ENCODE measurements around the gene SDK2. TPM values are rescaled to one million over a fixed set of nuclear protein-coding genes. Genes with fewer than 3 reads are reported as not detected.

Gene SDK2
- total and polyA plus RNA-seq, 9 of the 15 experiments (the other 6 are each of a cell fraction or from before 2014, with no cell fraction given) = 0.04 TPM; not detected in 8

DNA sequence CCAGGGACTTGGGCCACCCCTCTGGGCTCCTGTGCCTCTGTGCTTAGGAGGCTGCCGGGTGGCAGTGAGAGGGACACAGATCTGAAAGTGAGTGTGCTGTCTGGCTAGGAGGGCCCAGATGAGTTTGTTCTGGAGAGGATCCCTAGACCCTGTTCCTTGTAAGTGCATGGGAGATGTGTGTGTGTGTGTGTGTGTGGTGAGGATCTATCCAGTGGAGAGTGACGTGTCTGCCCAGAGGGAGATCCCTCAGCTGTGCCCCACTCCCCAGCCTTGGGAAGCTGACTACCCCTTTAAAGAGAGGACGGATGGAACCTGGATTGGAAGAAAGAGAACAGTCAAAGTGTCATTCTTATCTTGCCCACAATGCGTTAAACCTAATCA, 306.9 kb downstream of the SDK2 start (continued):
- TF ChIP-seq, protein P1, sequence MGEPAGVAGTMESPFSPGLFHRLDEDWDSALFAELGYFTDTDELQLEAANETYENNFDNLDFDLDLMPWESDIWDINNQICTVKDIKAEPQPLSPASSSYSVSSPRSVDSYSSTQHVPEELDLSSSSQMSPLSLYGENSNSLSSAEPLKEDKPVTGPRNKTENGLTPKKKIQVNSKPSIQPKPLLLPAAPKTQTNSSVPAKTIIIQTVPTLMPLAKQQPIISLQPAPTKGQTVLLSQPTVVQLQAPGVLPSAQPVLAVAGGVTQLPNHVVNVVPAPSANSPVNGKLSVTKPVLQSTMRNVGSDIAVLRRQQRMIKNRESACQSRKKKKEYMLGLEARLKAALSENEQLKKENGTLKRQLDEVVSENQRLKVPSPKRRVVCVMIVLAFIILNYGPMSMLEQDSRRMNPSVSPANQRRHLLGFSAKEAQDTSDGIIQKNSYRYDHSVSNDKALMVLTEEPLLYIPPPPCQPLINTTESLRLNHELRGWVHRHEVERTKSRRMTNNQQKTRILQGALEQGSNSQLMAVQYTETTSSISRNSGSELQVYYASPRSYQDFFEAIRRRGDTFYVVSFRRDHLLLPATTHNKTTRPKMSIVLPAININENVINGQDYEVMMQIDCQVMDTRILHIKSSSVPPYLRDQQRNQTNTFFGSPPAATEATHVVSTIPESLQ (CRISPR knock-in tag; IDR thresholded peaks at IDR 0.05) = no peak
- TF ChIP-seq RBM25 (IDR thresholded peaks at IDR 0.05; ENCODE audit: low read depth, low read length, severe bottlenecking) (no peak), ZNF830 (CRISPR knock-in tag; IDR thresholded peaks at IDR 0.05) (no peak), RB1 (IDR thresholded peaks at IDR 0.05; ENCODE audit: low read depth) (no peak), CTBP1 (IDR thresholded peaks at IDR 0.05; ENCODE audit: borderline replicate concordance) (no peak), ZNF316 (IDR thresholded peaks at IDR 0.05) (no peak), ZNF274 (IDR thresholded peaks at IDR 0.05; ENCODE audit: borderline replicate concordance, low read depth, low read length) (no peak)

DNA sequence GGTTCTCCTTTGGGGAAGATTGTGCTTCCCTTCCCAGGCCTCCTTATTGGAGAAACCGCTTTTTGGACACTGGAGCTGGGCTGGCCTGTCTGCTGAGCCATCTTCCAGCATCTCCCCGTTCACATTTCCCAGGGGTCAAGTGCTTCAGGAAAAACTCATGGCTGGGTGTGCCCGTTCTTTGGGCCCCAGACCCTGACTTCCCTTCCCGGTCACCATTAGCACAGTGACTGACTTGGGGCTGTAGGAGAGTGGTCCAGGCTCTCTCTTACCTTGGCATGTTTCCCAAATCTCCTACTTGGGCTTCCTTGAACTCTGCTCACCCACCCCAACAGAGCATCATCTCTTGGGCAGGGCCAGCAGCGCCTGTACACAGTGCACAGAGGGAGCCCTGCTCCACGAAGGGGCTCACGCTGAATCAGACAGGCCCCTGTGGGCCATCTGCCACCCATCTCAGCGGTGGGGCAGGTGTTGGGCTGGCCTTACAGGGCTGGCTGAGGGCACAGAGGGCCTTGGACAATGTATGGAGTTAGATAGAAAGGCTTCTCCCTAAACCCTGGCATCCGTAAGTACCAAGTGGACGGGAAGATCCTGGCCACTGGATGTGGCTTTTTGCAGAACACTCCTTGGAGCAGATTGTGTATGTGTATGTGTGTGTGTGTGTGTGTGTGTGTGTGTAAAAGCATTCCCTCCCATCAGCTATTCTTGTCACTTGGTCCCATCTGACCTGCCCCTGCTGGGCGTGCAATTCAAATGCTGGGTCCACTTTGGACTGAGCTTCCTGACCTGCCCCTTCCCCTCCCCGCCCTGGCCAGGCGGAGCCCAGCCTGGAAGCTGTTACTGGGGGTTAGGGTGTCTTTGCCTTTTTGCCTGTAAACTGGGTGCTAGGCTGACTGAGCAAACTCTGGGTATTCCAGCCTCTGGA, 307.6 kb downstream of the SDK2 start:
- Histone ChIP-seq H4K20me1 (replicated peaks; ENCODE audit: control insufficient read depth, insufficient read depth, low read length) (no peaks in the 10 kb centered on the region), H3K9ac (ENCODE audit: insufficient read depth in 1 of 2, low read depth in 2 of 2, low read length in 2 of 2) (no peak overlapping the region), H2AFZ (ENCODE audit: low read depth, low read length) (no peak overlapping the region), H3K4me1 (replicated peaks in 1 of 2; ENCODE audit: control insufficient read depth in 2 of 2, insufficient read depth in 2 of 2, low read length in 2 of 2) (peaks cover 0 to 4% of the 10 kb centered on the region in 2 experiments; a peak in 2 of 5 replicates), H3K9me3 (replicated peaks; ENCODE audit: control insufficient read depth, insufficient read depth, low read depth, low read length) (no peaks in the 10 kb centered on the region), H3K9me1 (ENCODE audit: control insufficient read depth, insufficient read depth, low read length) (no peaks in the 10 kb centered on the region), H3K4me3 (no peak overlapping the region), H3K79me2 (ENCODE audit: control insufficient read depth, insufficient read depth, low read length) (no peaks in the 10 kb centered on the region), H3K27me3 (ENCODE audit: control insufficient read depth in 2 of 2, insufficient read depth in 2 of 2, low read length in 2 of 2) (peaks cover 0 to 43% of the 10 kb centered on the region in 2 experiments; a peak in 3 of 5 replicates), H3K36me3 (ENCODE audit: control insufficient read depth, insufficient read depth, low read length) (no peaks in the 10 kb centered on the region), H3K4me2 (ENCODE audit: insufficient read depth, low read length) (no peak overlapping the region), H3K27ac (ENCODE audit: extremely low read depth, low read depth, low read length) (no peak overlapping the region)
- in situ Hi-C loops (cut with MboI) (no loop called here), intact Hi-C loops (cut with micrococcal nuclease) (no loop called here)
- POLR2A ChIA-PET = interaction anchor here (0.6 to 0.7 kb wide), 2 partner anchors 134 to 185 kb away, joined by 3 to 4 read pairs; no protein-coding TSS in a partner anchor
- CTCF ChIA-PET (ENCODE audit: low intra/inter-chr PET ratio) = no interaction called here
- FAIRE-seq = no peak
- DNase-seq (ENCODE audit: extremely low read depth in 1 of 4, low spot score in 3 of 4) = no peak
- no TSS peak for BruUV-seq (replicated peaks)
- WGBS (ENCODE audit: insufficient coverage, low coverage, missing lambda C conversion rate) = 3% methylated on average over 13 of the region's 13 CpGs
- no peak; the same call in 2 of the 3 replicates for ATAC-seq
- TF ChIP-seq MECOM (CRISPR knock-in tag; IDR thresholded peaks at IDR 0.05) (no peak), ZNF324 (CRISPR knock-in tag; IDR thresholded peaks at IDR 0.05) (no peak), FOXA3 (CRISPR knock-in tag; conservative IDR thresholded peaks at IDR 0.05 in 1 of 2, IDR thresholded peaks at IDR 0.05 in 1 of 2) (no peak), EWSR1 (IDR thresholded peaks at IDR 0.05; ENCODE audit: borderline replicate concordance, low read depth, partially characterized antibody) (no peak), TCF7 (IDR thresholded peaks at IDR 0.05; ENCODE audit: borderline replicate concordance) (no peak), HSF4 (CRISPR knock-in tag; IDR thresholded peaks at IDR 0.05; ENCODE audit: borderline replicate concordance) (no peak), ZNF23 (CRISPR knock-in tag; IDR thresholded peaks at IDR 0.05) (no peak), BRD9 (IDR thresholded peaks at IDR 0.05; ENCODE audit: low read depth, partially characterized antibody) (no peak), ZC3H11A (IDR thresholded peaks at IDR 0.05; ENCODE audit: low read depth, low read length) (no peak)

Measured in K562 (cell line).